ENCODE results near the gene GRIN2A. TPM values are rescaled to one million over a fixed set of nuclear protein-coding genes. Genes with fewer than 3 reads are reported as not detected.

GRIN2A gene
- total RNA-seq, 1 donor from 2014 or later: not detected

DNA sequence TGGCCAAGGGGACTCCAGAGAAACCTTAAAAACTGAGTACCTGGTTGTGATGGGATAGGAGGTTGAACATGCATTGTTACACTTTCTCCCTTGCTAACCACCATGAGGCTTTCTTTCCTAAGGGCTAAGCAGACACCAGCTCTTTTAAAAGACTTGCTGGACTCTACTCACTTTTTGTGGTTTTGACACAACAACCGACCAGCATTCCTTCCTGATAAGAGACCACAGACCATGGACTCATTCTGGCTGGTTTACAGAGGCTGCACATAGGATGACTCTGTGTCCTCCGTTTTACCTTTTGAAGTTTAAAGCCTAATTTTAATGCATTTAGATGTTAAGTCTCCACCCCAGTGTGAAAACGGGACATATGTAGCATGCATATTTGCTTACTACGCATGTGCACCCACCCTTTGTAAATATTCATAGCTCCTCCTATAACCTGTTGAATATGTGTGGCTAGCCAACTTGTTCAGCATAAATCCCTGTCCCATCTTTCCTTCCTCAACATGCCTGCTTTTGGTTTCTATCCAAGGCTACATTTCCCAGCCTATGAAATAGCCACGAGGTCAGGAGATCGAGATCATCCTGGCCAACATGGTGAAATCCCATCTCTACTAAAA, 475.9 kb downstream of the GRIN2A start:
- FAIRE-seq (no peak), DNase-seq (ENCODE audit: low read depth) (no peak)
- TF ChIP-seq, protein P1, sequence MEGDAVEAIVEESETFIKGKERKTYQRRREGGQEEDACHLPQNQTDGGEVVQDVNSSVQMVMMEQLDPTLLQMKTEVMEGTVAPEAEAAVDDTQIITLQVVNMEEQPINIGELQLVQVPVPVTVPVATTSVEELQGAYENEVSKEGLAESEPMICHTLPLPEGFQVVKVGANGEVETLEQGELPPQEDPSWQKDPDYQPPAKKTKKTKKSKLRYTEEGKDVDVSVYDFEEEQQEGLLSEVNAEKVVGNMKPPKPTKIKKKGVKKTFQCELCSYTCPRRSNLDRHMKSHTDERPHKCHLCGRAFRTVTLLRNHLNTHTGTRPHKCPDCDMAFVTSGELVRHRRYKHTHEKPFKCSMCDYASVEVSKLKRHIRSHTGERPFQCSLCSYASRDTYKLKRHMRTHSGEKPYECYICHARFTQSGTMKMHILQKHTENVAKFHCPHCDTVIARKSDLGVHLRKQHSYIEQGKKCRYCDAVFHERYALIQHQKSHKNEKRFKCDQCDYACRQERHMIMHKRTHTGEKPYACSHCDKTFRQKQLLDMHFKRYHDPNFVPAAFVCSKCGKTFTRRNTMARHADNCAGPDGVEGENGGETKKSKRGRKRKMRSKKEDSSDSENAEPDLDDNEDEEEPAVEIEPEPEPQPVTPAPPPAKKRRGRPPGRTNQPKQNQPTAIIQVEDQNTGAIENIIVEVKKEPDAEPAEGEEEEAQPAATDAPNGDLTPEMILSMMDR (IDR thresholded peaks at IDR 0.05; ENCODE audit: insufficient read depth, low read length, severe bottlenecking): no peak
- H3K36me3 ChIP-seq (ENCODE audit: control insufficient read depth, insufficient read depth, low read length): no peaks in the 10 kb centered on the region
- no peaks in the 10 kb centered on the region for H3K27me3 ChIP-seq (ENCODE audit: control insufficient read depth, insufficient read depth, low read length)
- no peak overlapping the region for H3K4me3 ChIP-seq (ENCODE audit: low read depth, low read length)

DNA sequence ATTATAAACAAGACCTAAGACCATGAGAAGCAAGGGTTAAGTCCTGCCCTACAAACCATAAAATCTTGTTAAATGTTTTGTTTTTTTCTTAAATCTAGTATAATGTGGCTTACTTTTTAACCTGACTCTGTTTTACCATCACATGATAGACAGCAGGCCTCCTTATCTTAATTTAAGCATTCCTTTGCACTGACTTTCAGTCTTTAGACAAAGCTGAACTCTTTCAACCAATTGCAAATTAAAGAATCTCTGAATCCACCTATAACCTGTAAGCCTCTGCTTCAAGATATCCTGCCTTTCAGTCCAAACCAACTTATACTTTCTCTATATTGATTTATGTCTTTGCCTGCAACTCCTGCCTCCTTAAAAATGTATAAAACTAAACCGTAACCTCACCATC, 478.5 kb downstream of the GRIN2A start:
- DNase-seq (ENCODE audit: low read depth) (no peak), FAIRE-seq (no peak)
- no peaks in the 10 kb centered on the region for H3K36me3 ChIP-seq (ENCODE audit: control insufficient read depth, insufficient read depth, low read length)
- no peak overlapping the region for H3K4me3 ChIP-seq (ENCODE audit: low read depth, low read length)
- no peaks in the 10 kb centered on the region for H3K27me3 ChIP-seq (ENCODE audit: control insufficient read depth, insufficient read depth, low read length)
- TF ChIP-seq, protein P1 (IDR thresholded peaks at IDR 0.05; ENCODE audit: insufficient read depth, low read length, severe bottlenecking): no peak

Other genes starting within 250 kb of the GRIN2A start
- 4.2 and 4.7 TPM in 2 replicates for gene ATF7IP2, start 203.6 kb upstream of the GRIN2A start, total RNA-seq

Data from bronchial epithelial cell (primary cell).